ENCODE data around the gene KRT3.
"Not testable (repeated sequence)": the region's sequence is repeated elsewhere in the genome, so short reads cannot be mapped to it uniquely, and the experiment has no call there.

DNA sequence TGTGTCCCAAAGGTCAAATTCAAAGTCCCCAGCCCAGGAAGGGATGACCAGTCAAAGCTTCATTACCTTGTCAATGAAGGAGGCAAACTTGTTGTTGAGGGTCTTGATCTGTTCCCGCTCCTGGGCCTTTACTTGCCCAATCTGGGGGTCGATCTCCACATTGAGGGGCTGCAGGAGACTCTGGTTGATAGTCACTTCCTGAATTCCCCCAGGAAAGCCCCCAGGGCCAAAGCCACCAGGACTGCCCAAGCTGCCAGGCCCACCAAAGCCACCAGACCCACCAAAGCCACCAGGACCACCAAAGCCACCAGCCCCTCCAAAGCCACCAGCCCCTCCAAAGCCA, 614 bp downstream of the KRT3 start:
- TF ChIP-seq, protein P1, sequence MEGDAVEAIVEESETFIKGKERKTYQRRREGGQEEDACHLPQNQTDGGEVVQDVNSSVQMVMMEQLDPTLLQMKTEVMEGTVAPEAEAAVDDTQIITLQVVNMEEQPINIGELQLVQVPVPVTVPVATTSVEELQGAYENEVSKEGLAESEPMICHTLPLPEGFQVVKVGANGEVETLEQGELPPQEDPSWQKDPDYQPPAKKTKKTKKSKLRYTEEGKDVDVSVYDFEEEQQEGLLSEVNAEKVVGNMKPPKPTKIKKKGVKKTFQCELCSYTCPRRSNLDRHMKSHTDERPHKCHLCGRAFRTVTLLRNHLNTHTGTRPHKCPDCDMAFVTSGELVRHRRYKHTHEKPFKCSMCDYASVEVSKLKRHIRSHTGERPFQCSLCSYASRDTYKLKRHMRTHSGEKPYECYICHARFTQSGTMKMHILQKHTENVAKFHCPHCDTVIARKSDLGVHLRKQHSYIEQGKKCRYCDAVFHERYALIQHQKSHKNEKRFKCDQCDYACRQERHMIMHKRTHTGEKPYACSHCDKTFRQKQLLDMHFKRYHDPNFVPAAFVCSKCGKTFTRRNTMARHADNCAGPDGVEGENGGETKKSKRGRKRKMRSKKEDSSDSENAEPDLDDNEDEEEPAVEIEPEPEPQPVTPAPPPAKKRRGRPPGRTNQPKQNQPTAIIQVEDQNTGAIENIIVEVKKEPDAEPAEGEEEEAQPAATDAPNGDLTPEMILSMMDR (IDR thresholded peaks at IDR 0.05), result not testable (repeated sequence)
- TF ChIP-seq POLR2A (IDR thresholded peaks at IDR 0.05), result not testable (repeated sequence)
